OCI-LY7 (cell line): ENCODE results near the gene SCFD2.
"Not testable (repeated sequence)": the region's sequence is repeated elsewhere in the genome, so short reads cannot be mapped to it uniquely, and the experiment has no call there.

Source experiments
- CTCF ChIP-seq: fragments of 200-600 bp; sonication (generic); conservative IDR thresholded peaks from 2 replicates; pipeline ENCODE4 v1.5.1; 2014; ENCODE audit warnings: mild to moderate bottlenecking, antibody characterized with exemption, low read length, moderate library complexity, mixed read lengths
- EZH2phosphoT487 ChIP-seq: fragments of 200-600 bp; sonication (generic); IDR thresholded peaks from 2 replicates; pipeline ENCODE4 v1.6.1; 2018; ENCODE audit warnings: low read depth, borderline replicate concordance, mild to moderate bottlenecking, mixed run types, antibody characterized with exemption, low read length, moderate library complexity, mixed read lengths

DNA sequence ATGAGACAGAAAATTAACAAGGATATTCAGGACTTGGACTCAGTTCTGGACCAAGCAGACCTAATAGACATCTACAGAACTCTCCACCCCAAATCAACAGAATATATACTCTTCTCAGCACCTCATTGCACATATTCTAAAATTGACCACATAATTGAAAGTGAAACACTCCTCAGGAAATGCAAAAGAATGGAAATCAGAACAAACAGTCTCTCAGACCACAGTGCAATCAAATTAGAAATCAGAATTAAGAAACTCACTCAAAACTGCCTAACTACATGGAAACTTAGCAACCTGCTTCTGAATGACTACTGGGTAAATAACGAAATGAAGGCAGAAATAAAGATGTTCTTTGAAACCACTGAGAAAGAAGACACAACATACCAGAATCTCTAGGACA is 333.0 kb downstream of the SCFD2 start:
- TF ChIP-seq CTCF, EZH2phosphoT487: not testable (repeated sequence)
